Endodermal cell (in vitro differentiated cells): ENCODE measurements around the gene PTPRT. TPM values are rescaled to one million over a fixed set of nuclear protein-coding genes. Genes with fewer than 3 reads are reported as not detected.

Source experiments
- DNase-seq: peaks from one replicate; pipeline ENCODE4 v3.0.0-alpha.2; 2017
- H3K27ac ChIP-seq: 2 replicates; pipeline ENCODE4 v1.5.1; 2013; ENCODE audit warnings: mild to moderate bottlenecking, low read depth, low read length, moderate library complexity
- H3K27me3 ChIP-seq: 2 replicates; pipeline ENCODE4 v1.6.1; 2013; ENCODE audit warnings: mild to moderate bottlenecking, low read length, moderate library complexity; ENCODE audit not compliant: insufficient read depth, control insufficient read depth, poor library complexity, severe bottlenecking
- H3K36me3 ChIP-seq: 2 replicates; pipeline ENCODE4 v1.7.0; 2013; ENCODE audit warnings: mild to moderate bottlenecking, low read length, moderate library complexity; ENCODE audit not compliant: control insufficient read depth, insufficient read depth
- H3K4me1 ChIP-seq: one replicate; pipeline ENCODE4 v1.7.0; 2013; ENCODE audit warnings: low read length; ENCODE audit not compliant: control insufficient read depth, insufficient read depth
- H3K4me3 ChIP-seq: 2 replicates; pipeline ENCODE4 v1.5.1; 2013; ENCODE audit warnings: mild to moderate bottlenecking, low read length, moderate library complexity
- H3K9ac ChIP-seq: 2 replicates; pipeline ENCODE4 v1.6.1; 2013; ENCODE audit warnings: mild to moderate bottlenecking, low read length, moderate library complexity; ENCODE audit not compliant: poor library complexity, severe bottlenecking; ENCODE audit errors: extremely low read depth
- H3K9me3 ChIP-seq: 2 replicates; pipeline ENCODE4 v1.6.1; 2013; ENCODE audit warnings: mild to moderate bottlenecking, low read length, moderate library complexity; ENCODE audit not compliant: control insufficient read depth
- H3K27ac Mint-ChIP-seq: 2 replicates; pipeline ENCODE4 v1.8.0; 2020; ENCODE audit warnings: mixed read lengths
- H3K27me3 Mint-ChIP-seq: 2 replicates; pipeline ENCODE4 v1.8.0; 2021; ENCODE audit warnings: mild to moderate bottlenecking, mixed read lengths; ENCODE audit not compliant: insufficient read depth
- H3K36me3 Mint-ChIP-seq: 2 replicates; pipeline ENCODE4 v1.8.0; 2020; ENCODE audit warnings: low read depth, mixed read lengths
- H3K4me1 Mint-ChIP-seq: 2 replicates; pipeline ENCODE4 v1.8.0; 2020; ENCODE audit warnings: mixed read lengths
- H3K4me3 Mint-ChIP-seq: 2 replicates; pipeline ENCODE4 v1.8.0; 2020; ENCODE audit warnings: mild to moderate bottlenecking, moderate library complexity, mixed read lengths
- H3K9me3 Mint-ChIP-seq: 2 replicates; pipeline ENCODE4 v1.8.0; 2020; ENCODE audit warnings: mild to moderate bottlenecking, mixed read lengths
- WGBS, 2 experiments: methylation state at CpG; one replicate each; pipeline versions ENCODE4 v1.1.5 to v1.1.7; 2013; ENCODE audit warnings: missing lambda C conversion rate in 2 of 2, mixed read lengths in 1 of 2; ENCODE audit not compliant: insufficient coverage in 1 of 2, insufficient read length in 1 of 2; 5-methylcytosine and 5-hydroxymethylcytosine counted together
- total RNA-seq, 2 donors: library from RNA; stranded (reverse); fragmentation: NEBNext Ultra II Directional in 1 of 2; extraction: Animal tissue kit (Norgen Biotek cat#: 25700) in 1 of 2; gene quantifications; 2 replicates in 1 of 2; 3 replicates in 1 of 2; pipeline ENCODE4 v1.2.1, GENCODE V29; 2021
- TF ChIP-seq, protein P1 (sequence below): fragments of 200-600 bp; sonication (generic); conservative IDR thresholded peaks from 2 replicates; pipeline ENCODE4 v1.5.0; 2021; ENCODE audit warnings: antibody characterized with exemption, mild to moderate bottlenecking

Gene PTPRT
- total RNA-seq, 2 donors from 2014 or later = 2.3 to 2.7 TPM

DNA sequence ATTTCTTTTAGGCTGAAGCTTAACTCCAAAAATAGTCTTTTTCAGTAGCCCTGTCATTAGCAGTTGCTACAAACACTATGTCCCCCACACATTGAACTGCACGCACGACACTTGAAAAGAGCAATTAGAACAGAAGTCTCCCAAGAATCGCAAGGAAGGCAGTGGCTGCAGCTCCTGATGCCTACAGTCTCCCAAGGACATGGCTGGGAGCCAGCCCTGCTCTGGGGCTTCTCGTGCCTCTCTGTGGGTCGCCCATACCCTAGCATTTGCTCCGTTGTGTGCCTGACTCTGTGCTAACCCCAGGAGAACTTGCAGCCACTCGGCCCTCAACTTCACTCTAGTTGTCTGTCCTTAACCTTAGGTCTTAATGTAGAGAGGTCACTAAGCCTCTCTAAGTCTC lies 454.2 kb downstream of the PTPRT start:
- no peak overlapping the region for H3K4me3 ChIP-seq
- no peak overlapping the region for H3K27ac ChIP-seq
- no peaks in the 10 kb centered on the region for H3K4me1 ChIP-seq
- no peak for DNase-seq
- Mint-ChIP-seq H3K4me1 (no peaks in the 10 kb centered on the region), H3K36me3 (no peaks in the 10 kb centered on the region), H3K9me3 (no peaks in the 10 kb centered on the region), H3K4me3 (no peak overlapping the region), H3K27ac (no peak overlapping the region), H3K27me3 (peaks cover 7% of the 10 kb centered on the region)
- H3K36me3 ChIP-seq = no peaks in the 10 kb centered on the region
- no peaks in the 10 kb centered on the region for H3K27me3 ChIP-seq
- WGBS, 2 experiments = 85 to 87% methylated on average over 5 to 7 of the region's 7 CpGs
- no peaks in the 10 kb centered on the region for H3K9me3 ChIP-seq
- TF ChIP-seq, protein P1, sequence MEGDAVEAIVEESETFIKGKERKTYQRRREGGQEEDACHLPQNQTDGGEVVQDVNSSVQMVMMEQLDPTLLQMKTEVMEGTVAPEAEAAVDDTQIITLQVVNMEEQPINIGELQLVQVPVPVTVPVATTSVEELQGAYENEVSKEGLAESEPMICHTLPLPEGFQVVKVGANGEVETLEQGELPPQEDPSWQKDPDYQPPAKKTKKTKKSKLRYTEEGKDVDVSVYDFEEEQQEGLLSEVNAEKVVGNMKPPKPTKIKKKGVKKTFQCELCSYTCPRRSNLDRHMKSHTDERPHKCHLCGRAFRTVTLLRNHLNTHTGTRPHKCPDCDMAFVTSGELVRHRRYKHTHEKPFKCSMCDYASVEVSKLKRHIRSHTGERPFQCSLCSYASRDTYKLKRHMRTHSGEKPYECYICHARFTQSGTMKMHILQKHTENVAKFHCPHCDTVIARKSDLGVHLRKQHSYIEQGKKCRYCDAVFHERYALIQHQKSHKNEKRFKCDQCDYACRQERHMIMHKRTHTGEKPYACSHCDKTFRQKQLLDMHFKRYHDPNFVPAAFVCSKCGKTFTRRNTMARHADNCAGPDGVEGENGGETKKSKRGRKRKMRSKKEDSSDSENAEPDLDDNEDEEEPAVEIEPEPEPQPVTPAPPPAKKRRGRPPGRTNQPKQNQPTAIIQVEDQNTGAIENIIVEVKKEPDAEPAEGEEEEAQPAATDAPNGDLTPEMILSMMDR = no peak
- H3K9ac ChIP-seq = no peak overlapping the region

DNA sequence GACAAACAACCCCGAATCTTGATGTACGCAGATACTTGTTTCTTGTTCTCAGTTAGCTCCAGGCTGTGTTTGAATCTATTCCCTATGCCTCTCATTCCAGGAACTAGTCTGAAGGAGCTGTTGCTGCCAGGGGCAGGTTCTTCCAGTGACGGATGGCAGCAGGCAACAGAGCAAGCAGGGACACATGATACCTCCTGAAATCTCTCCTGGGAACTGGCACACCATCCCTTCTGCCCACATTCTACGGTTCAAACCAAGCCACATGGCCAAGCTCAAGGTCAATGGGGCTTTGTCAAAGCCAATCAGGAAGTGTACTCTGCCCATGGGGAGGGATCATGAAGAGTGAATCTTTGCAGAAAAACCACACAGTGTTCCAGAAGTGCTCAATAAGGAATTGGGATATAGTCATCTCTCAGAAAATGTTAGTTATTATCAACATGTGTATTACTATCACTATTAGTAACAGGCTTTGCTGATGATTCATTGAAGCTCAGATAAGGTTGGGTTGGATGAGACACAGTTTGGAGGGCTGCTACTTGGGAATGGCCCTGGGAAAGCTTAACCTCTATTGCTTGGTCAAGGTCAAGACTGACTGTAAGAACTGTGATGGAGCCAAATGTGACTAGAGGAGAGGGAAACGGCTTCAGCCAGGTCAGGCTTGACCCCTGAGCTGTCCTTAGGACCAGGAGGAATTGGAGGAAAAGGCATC lies 454.9 kb downstream of the PTPRT start:
- Histone ChIP-seq H3K27me3 (no peaks in the 10 kb centered on the region), H3K27ac (no peak overlapping the region), H3K4me1 (no peaks in the 10 kb centered on the region), H3K9me3 (no peaks in the 10 kb centered on the region), H3K4me3 (no peak overlapping the region), H3K36me3 (no peaks in the 10 kb centered on the region), H3K9ac (no peak overlapping the region)
- no peak for DNase-seq
- no peaks in the 10 kb centered on the region for H3K36me3 Mint-ChIP-seq
- H3K4me1 Mint-ChIP-seq = no peaks in the 10 kb centered on the region
- H3K9me3 Mint-ChIP-seq = no peaks in the 10 kb centered on the region
- H3K27ac Mint-ChIP-seq = no peak overlapping the region
- no peak overlapping the region for H3K4me3 Mint-ChIP-seq
- H3K27me3 Mint-ChIP-seq = peaks cover 4% of the 10 kb centered on the region
- TF ChIP-seq, protein P1 = no peak
- WGBS, 2 experiments = 83 to 95% methylated on average over 4 to 5 of the region's 5 CpGs

DNA sequence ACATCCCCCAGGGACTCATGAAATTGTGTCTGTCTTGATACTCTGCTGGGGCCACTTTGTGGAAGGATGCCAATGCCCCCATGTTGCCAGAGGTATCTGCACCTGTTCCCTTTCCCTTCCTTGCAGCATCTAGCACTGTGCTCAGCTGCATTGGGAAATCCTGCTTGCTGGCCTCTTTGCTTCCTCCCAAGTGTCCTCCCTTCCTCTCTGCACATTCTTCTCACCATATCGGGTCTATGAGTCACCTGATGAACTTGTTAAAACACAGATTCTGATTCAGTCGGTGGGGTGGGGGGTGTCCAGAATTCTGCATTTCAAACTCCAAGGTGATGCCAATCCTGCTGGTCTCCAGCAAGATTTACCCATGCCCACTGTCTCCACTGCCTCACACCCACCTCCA lies 467.8 kb downstream of the PTPRT start:
- Histone ChIP-seq H3K27me3 (no peaks in the 10 kb centered on the region), H3K9me3 (no peaks in the 10 kb centered on the region), H3K4me3 (no peak overlapping the region), H3K4me1 (no peaks in the 10 kb centered on the region), H3K27ac (no peak overlapping the region), H3K9ac (no peak overlapping the region), H3K36me3 (no peaks in the 10 kb centered on the region)
- no peaks in the 10 kb centered on the region for H3K9me3 Mint-ChIP-seq
- H3K36me3 Mint-ChIP-seq = no peaks in the 10 kb centered on the region
- no peak overlapping the region for H3K27ac Mint-ChIP-seq
- H3K4me3 Mint-ChIP-seq = no peak overlapping the region
- H3K4me1 Mint-ChIP-seq = no peaks in the 10 kb centered on the region
- DNase-seq = no peak
- H3K27me3 Mint-ChIP-seq = no peaks in the 10 kb centered on the region
- TF ChIP-seq, protein P1 = no peak
- WGBS, 2 experiments = 58% methylated on average over 2 of the region's 2 CpGs; no CpG with 5 or more reads in 1 of the 2 experiments
